C4-2B (cell line): Measurements from ENCODE around the gene SH3GLB1.

Experiments
- H3K27ac ChIP-seq: fragments of 450-650 bp; 2 replicates; pipeline ENCODE4 v1.5.1; 2017
- ZFX ChIP-seq: fragments of 450-650 bp; IDR thresholded peaks from 2 replicates; pipeline ENCODE4 v1.6.1; 2017
- TF ChIP-seq, protein P1 (sequence below): fragments of 450-650 bp; conservative IDR thresholded peaks from 2 replicates; pipeline ENCODE4 v1.5.1; 2017; ENCODE audit warnings: mild to moderate bottlenecking

SH3GLB1 gene

DNA sequence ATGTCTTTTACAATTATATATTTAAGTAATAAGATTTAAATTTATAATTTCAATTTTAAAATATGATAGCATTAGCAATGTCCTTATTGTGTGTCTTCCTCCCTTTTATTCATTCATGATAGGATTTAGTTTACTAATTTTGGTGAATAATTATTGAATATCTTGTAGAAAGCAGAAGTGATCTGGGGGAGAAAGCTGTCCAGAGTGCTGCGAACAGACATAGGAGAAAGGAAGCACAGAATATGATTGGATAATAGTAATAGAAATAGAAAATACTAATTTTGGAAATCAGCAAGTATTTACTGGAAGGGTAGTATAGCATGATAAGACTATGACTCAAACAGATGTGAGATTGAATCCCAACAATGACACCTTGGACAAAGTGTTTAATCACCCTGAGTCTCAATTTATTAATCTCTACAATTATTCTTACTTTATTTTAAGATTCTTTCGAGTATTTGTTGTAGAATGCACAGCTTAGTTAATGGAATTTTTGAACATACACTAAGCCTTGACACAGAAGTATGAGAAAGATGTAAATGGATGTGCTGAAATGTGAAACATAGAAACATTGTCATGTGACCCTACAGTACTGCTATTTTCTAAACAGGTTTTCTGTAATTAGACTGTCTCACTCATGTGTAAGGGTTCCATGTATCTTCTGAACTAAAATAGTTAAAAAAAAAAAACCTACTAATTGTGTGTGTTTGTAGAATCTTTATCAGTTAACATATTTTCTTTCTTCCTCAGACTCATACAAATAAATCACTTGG lies 7.9 kb downstream of the SH3GLB1 start:
- H3K27ac ChIP-seq = no peak overlapping the region
- TF ChIP-seq, protein P1, sequence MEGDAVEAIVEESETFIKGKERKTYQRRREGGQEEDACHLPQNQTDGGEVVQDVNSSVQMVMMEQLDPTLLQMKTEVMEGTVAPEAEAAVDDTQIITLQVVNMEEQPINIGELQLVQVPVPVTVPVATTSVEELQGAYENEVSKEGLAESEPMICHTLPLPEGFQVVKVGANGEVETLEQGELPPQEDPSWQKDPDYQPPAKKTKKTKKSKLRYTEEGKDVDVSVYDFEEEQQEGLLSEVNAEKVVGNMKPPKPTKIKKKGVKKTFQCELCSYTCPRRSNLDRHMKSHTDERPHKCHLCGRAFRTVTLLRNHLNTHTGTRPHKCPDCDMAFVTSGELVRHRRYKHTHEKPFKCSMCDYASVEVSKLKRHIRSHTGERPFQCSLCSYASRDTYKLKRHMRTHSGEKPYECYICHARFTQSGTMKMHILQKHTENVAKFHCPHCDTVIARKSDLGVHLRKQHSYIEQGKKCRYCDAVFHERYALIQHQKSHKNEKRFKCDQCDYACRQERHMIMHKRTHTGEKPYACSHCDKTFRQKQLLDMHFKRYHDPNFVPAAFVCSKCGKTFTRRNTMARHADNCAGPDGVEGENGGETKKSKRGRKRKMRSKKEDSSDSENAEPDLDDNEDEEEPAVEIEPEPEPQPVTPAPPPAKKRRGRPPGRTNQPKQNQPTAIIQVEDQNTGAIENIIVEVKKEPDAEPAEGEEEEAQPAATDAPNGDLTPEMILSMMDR = no peak
- no peak for TF ChIP-seq ZFX

DNA sequence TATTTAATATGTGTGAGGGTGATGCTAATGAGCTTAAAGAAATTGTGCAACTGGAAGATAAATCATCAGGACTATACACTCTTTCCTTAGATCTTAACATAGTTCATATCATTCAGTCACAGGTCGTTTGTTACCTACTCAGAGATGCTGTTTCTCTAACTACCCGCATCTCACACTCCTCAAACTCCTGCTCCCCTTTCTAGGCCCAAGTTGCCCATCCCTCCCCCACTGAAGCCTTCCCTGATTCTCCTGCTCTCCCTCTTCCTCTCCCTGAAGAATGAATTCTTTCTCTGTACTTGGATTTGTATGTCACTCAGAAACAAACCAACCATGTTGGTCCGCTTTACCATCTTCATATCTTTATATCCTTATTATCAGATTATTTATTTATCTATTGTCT lies 9.1 kb downstream of the SH3GLB1 start:
- H3K27ac ChIP-seq = no peak overlapping the region
- TF ChIP-seq, protein P1 = no peak
- no peak for TF ChIP-seq ZFX

DNA sequence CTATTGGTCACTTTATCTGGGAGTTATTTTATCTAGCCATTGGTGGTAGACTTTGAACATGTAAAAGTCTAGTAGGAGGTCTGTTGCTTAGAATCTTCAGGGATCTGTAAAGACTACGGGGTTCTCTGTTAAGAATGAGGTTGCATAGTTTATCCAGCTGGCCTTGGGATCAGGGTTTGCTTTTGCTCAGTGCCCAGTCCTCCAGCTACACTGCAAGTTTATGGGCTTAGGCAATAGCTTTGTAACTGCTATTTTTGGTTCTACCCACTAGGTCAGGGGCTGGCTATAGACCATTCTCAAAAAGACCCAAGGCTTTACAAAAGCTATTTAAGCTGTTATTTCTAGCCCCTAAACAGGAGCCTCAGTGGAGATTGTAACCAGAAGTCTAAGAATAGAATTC lies 9.8 kb downstream of the SH3GLB1 start:
- H3K27ac ChIP-seq = no peak overlapping the region
- TF ChIP-seq, protein P1 = no peak
- TF ChIP-seq ZFX = no peak

GRCh38 chr1:86714561-86715244 lies 10.3 kb downstream of the SH3GLB1 start:
- no peak overlapping the region for H3K27ac ChIP-seq
- TF ChIP-seq, protein P1 = no peak
- TF ChIP-seq ZFX = no peak

- H3K27ac ChIP-seq = no peak overlapping the region
- TF ChIP-seq, protein P1 = no peak
- TF ChIP-seq ZFX = no peak
Measured at GRCh38 chr1:86718786-86719185, 14.4 kb downstream of the SH3GLB1 start.

GRCh38 chr1:86731416-86731815 lies 27.0 kb downstream of the SH3GLB1 start:
- TF ChIP-seq, protein P1 = no peak
- TF ChIP-seq ZFX = no peak
- no peak overlapping the region for H3K27ac ChIP-seq

GRCh38 chr1:86733340-86733739 lies 29.0 kb downstream of the SH3GLB1 start:
- TF ChIP-seq, protein P1 = no peak
- no peak for TF ChIP-seq ZFX
- no peak overlapping the region for H3K27ac ChIP-seq
